HUES64 (cell line): Measurements from ENCODE around the gene SMARCA4.
"Not testable (repeated sequence)": the region's sequence is repeated elsewhere in the genome, so short reads cannot be mapped to it uniquely, and the experiment has no call there.

Experiments
- H3K27ac ChIP-seq: 2 replicates; pipeline ENCODE4 v1.7.0; 2013; ENCODE audit warnings: low read depth, low read length, inconsistent platforms
- H3K27me3 ChIP-seq: 2 replicates; pipeline ENCODE4 v1.6.1; 2013; ENCODE audit warnings: mild to moderate bottlenecking, low read length; ENCODE audit not compliant: insufficient read depth
- H3K36me3 ChIP-seq: 2 replicates; pipeline ENCODE4 v1.6.1; 2013; ENCODE audit warnings: mild to moderate bottlenecking, low read length; ENCODE audit not compliant: insufficient read depth
- H3K4me1 ChIP-seq: 2 replicates; pipeline ENCODE4 v1.6.1; 2013; ENCODE audit warnings: mild to moderate bottlenecking, low read length, moderate library complexity; ENCODE audit not compliant: insufficient read depth
- H3K4me3 ChIP-seq: 2 replicates; pipeline ENCODE4 v1.5.1; 2013; ENCODE audit warnings: mild to moderate bottlenecking, low read length, moderate library complexity
- H3K9ac ChIP-seq: 2 replicates; pipeline ENCODE4 v1.6.1; 2013; ENCODE audit warnings: mild to moderate bottlenecking, low read depth, low read length
- H3K9me3 ChIP-seq: 2 replicates; pipeline ENCODE4 v1.6.1; 2013; ENCODE audit warnings: low read depth, low read length; ENCODE audit not compliant: insufficient read depth
- WGBS: fragments of 150-250, 120-280 bp; methylation state at CpG from one replicate; pipeline ENCODE4 v1.1.7; 2013; ENCODE audit warnings: missing lambda C conversion rate; 5-methylcytosine and 5-hydroxymethylcytosine counted together

SMARCA4 gene

GRCh38 chr19:11078893-11079292, 118.1 kb downstream of the SMARCA4 start:
- Histone ChIP-seq H3K27me3 (no peaks in the 10 kb centered on the region), H3K27ac (no peak overlapping the region), H3K36me3 (no peaks in the 10 kb centered on the region), H3K4me1 (no peaks in the 10 kb centered on the region), H3K9me3 (no peaks in the 10 kb centered on the region), H3K4me3 (no peak overlapping the region), H3K9ac (no peak overlapping the region)
- WGBS: 95% methylated on average over 11 of the region's 11 CpGs

GRCh38 chr19:11079999-11080398, 119.2 kb downstream of the SMARCA4 start:
- H3K9ac ChIP-seq: no peak overlapping the region
- H3K4me1 ChIP-seq: no peaks in the 10 kb centered on the region
- H3K36me3 ChIP-seq: no peaks in the 10 kb centered on the region
- H3K9me3 ChIP-seq: no peaks in the 10 kb centered on the region
- 96% methylated on average over 9 of the region's 9 CpGs for WGBS
- H3K27ac ChIP-seq: no peak overlapping the region
- H3K27me3 ChIP-seq: no peaks in the 10 kb centered on the region
- no peak overlapping the region for H3K4me3 ChIP-seq

GRCh38 chr19:11087870-11088505, 127.2 kb downstream of the SMARCA4 start:
- Histone ChIP-seq H3K4me3 (no peak overlapping the region), H3K9me3 (no peaks in the 10 kb centered on the region), H3K36me3 (peaks cover 24% of the 10 kb centered on the region), H3K4me1 (peaks cover 19% of the 10 kb centered on the region), H3K9ac (peak overlapping the region; percentile 95; the same call in 1 of the 2 replicates), H3K27ac (peak overlapping the region; percentile 99), H3K27me3 (no peaks in the 10 kb centered on the region)
- WGBS: 94% methylated on average over 3 of the region's 4 CpGs

- no peaks in the 10 kb centered on the region for H3K27me3 ChIP-seq
- peak overlapping the region; percentile 99 for H3K27ac ChIP-seq
- peak overlapping the region; percentile 99 for H3K4me3 ChIP-seq
- peak overlapping the region; percentile 95; the same call in 1 of the 2 replicates for H3K9ac ChIP-seq
- WGBS: 33% methylated on average over 8 of the region's 11 CpGs
- peaks cover 19% of the 10 kb centered on the region for H3K4me1 ChIP-seq
- peaks cover 31% of the 10 kb centered on the region for H3K36me3 ChIP-seq
- no peaks in the 10 kb centered on the region for H3K9me3 ChIP-seq
Measured at GRCh38 chr19:11088506-11089253, 127.8 kb downstream of the SMARCA4 start.

- peak within 1 kb of the TSS; percentile 95 for H3K9ac ChIP-seq
- H3K9me3 ChIP-seq: no peaks in the 10 kb centered on the region
- peaks cover 19% of the 10 kb centered on the region for H3K4me1 ChIP-seq
- no peaks in the 10 kb centered on the region for H3K27me3 ChIP-seq
- H3K4me3 ChIP-seq: peak within 1 kb of the TSS; percentile 99
- peaks cover 37% of the 10 kb centered on the region for H3K36me3 ChIP-seq
- peak within 1 kb of the TSS; percentile 99 for H3K27ac ChIP-seq
- WGBS: under 1% methylated on average over 43 of the region's 43 CpGs
Measured at GRCh38 chr19:11089254-11090013, 128.6 kb downstream of the SMARCA4 start, which contains the start of gene LDLR. Gene LDLR (plus strand): TSS chr19:11089463. CDS start chr19:11089549, 86 bp downstream.

GRCh38 chr19:11090014-11090263, 129.1 kb downstream of the SMARCA4 start:
- Histone ChIP-seq H3K36me3 (peaks cover 42% of the 10 kb centered on the region), H3K4me3 (peak overlapping the region; percentile 99), H3K27ac (peak overlapping the region; percentile 99), H3K4me1 (peaks cover 19% of the 10 kb centered on the region), H3K9ac (peak overlapping the region; percentile 95)
- H3K9me3 ChIP-seq, H3K27me3 ChIP-seq: not testable (repeated sequence)
- WGBS: 0% methylated on average over 15 of the region's 15 CpGs

- peak overlapping the region; percentile 99 for H3K27ac ChIP-seq
- H3K9ac ChIP-seq: peak overlapping the region; percentile 96
- H3K4me3 ChIP-seq: peak overlapping the region; percentile 99
- H3K9me3 ChIP-seq: no peaks in the 10 kb centered on the region
- no peaks in the 10 kb centered on the region for H3K27me3 ChIP-seq
- peaks cover 17% of the 10 kb centered on the region for H3K4me1 ChIP-seq
- peaks cover 47% of the 10 kb centered on the region for H3K36me3 ChIP-seq
- under 1% methylated on average over 64 of the region's 64 CpGs for WGBS
Measured at GRCh38 chr19:11090264-11090996, 129.6 kb downstream of the SMARCA4 start.

GRCh38 chr19:11090997-11091702, 130.3 kb downstream of the SMARCA4 start:
- H3K4me3 ChIP-seq: peak overlapping the region; percentile 99
- H3K4me1 ChIP-seq: peaks cover 16% of the 10 kb centered on the region
- H3K9me3 ChIP-seq: no peaks in the 10 kb centered on the region
- H3K27me3 ChIP-seq: no peaks in the 10 kb centered on the region
- peak overlapping the region; percentile 96 for H3K9ac ChIP-seq
- H3K36me3 ChIP-seq: peaks cover 54% of the 10 kb centered on the region
- 34% methylated on average over 6 of the region's 11 CpGs for WGBS
- H3K27ac ChIP-seq: peak overlapping the region; percentile 97

- WGBS: 35% methylated on average over 8 of the region's 8 CpGs
- peaks cover 16% of the 10 kb centered on the region for H3K4me1 ChIP-seq
- peak overlapping the region; percentile 99 for H3K4me3 ChIP-seq
- no peaks in the 10 kb centered on the region for H3K27me3 ChIP-seq
- no peaks in the 10 kb centered on the region for H3K9me3 ChIP-seq
- H3K9ac ChIP-seq: peak overlapping the region; percentile 96
- peak overlapping the region; percentile 65 for H3K27ac ChIP-seq
- peaks cover 60% of the 10 kb centered on the region for H3K36me3 ChIP-seq
Measured at GRCh38 chr19:11091703-11092153, 130.9 kb downstream of the SMARCA4 start.

GRCh38 chr19:11092181-11092538, 131.3 kb downstream of the SMARCA4 start:
- H3K27ac ChIP-seq: peak overlapping the region; percentile 19
- peak overlapping the region; percentile 99; the same call in 1 of the 2 replicates for H3K4me3 ChIP-seq
- H3K27me3 ChIP-seq: no peaks in the 10 kb centered on the region
- peaks cover 16% of the 10 kb centered on the region for H3K4me1 ChIP-seq
- no peak overlapping the region for H3K9ac ChIP-seq
- H3K36me3 ChIP-seq: peaks cover 62% of the 10 kb centered on the region
- H3K9me3 ChIP-seq: no peaks in the 10 kb centered on the region
- WGBS: 84% methylated on average over 6 of the region's 6 CpGs
